ENCODE results near the gene EPS8.

GRCh38 chr12:15702276-15702675 lies 86.9 kb downstream of the EPS8 start:
- TF ChIP-seq CTCF (conservative IDR thresholded peaks at IDR 0.05) (no peak), EZH2 (IDR thresholded peaks at IDR 0.05; ENCODE audit: low read depth) (no peak)

All from PC-9 (cell line).